GM12875 (cell line): Measurements from ENCODE around the gene GALNT9.

Source experiments
- H3K4me3 ChIP-seq: one replicate; pipeline ENCODE4 v1.5.1; 2011; ENCODE audit warnings: low read depth, low read length, control low read depth
- TF ChIP-seq, protein P1 (sequence below): IDR thresholded peaks from 2 replicates; pipeline ENCODE4 v1.5.1; 2011; ENCODE audit warnings: low read depth, mild to moderate bottlenecking, control low read depth, inconsistent platforms, low read length, moderate library complexity, borderline replicate concordance; ENCODE audit not compliant: insufficient read depth

Gene GALNT9

DNA sequence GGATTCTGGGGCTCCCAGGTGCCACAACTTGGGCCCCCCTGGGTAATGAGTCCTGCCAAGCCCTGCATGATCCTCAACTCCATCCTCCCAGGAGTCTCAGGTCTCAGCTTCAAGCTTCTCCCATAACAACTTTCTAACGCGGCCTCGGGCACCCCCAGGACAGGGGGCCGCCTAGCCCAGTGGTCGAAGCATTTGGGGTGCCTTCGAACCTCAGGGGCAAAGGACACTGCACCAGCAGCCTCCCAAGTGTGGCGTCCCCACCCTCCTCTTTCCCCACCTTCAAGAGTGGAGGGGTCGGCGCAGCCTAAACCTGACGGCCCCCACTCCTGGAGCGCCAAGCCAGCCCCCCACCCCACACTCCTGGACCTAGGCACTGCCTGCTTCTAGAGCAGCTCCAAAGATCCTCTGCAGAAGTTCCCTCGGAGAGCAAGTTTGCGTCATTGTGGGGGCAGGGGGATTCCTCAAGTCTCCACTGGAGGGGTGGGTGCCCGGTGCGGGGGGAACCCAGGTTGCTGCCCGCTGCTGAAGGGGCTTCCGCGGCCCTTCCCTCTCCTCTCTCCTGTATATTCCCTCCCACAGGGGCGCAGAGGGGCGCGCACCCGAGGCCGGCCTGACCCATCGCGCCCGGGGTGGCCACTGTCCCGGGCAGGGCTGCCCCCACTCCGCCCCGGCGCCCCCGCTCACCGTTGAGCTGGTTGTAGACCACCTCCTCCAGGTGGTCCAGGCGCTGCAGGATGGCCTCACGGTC lies 933 bp downstream of the GALNT9 start:
- H3K4me3 ChIP-seq: no peak overlapping the region

DNA sequence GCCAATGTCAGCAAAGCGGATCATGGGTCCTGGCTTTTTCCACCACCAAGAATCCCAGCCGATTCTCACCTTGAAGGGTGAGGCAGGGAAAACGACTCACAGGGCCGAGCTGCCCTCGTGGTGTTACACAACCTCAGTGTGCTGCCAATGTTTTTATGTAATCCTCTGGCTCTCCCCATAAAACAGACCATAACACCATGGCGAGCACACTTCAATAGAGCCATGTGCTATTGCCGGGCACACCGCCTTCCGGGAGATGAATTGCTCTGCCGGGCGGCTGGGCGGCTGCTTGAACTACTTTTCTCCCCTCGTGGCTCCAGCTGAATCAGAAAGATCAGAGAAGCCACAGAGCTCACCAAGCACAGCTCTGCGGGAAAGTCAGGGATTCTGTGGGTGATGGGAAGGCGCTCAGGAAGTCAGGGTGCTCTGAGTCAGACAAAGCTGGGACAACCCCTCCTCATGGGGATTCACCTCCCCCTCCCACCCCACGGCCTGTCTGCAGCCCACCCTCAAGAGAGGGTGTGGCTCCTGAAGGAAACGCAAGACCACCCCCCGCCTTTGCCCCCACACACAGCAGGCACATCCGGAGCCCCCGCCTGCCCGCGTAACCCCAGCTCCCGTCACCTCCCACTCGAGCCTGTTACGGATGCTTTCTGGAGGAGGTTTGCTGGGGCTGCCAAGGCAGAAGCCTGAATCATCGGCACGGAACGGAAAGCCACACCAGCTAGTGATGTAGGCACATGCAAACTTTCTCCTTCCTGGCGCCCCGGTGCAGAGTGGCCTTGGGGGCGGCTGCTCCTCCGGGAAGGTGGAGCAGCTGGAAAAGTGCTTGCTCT lies 1.8 kb downstream of the GALNT9 start:
- no peak overlapping the region for H3K4me3 ChIP-seq
- TF ChIP-seq, protein P1, sequence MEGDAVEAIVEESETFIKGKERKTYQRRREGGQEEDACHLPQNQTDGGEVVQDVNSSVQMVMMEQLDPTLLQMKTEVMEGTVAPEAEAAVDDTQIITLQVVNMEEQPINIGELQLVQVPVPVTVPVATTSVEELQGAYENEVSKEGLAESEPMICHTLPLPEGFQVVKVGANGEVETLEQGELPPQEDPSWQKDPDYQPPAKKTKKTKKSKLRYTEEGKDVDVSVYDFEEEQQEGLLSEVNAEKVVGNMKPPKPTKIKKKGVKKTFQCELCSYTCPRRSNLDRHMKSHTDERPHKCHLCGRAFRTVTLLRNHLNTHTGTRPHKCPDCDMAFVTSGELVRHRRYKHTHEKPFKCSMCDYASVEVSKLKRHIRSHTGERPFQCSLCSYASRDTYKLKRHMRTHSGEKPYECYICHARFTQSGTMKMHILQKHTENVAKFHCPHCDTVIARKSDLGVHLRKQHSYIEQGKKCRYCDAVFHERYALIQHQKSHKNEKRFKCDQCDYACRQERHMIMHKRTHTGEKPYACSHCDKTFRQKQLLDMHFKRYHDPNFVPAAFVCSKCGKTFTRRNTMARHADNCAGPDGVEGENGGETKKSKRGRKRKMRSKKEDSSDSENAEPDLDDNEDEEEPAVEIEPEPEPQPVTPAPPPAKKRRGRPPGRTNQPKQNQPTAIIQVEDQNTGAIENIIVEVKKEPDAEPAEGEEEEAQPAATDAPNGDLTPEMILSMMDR: no peak

More for the DNA sequence above, 933 bp downstream of the GALNT9 start:
- TF ChIP-seq, protein P1: no peak

DNA sequence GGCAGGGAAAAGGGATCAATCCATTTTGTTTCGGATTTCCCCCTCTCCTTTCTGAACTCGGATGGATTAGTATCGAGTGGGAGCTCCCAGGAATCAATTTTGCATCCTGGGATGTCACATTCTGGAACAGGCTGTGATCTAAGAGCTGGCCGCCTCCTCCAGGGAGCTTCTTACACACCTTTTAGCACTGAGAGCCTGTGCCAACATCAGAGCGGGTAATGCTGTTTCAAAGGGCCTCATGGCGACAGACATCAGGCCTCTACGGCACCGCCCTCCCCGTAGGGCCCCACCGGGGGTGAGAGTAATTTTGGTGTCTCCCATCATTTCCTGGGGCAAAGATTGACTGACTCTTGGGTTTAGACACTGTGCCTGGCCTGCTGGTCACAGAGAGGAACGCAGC lies 2.7 kb downstream of the GALNT9 start:
- TF ChIP-seq, protein P1: no peak
- H3K4me3 ChIP-seq: no peak overlapping the region

DNA sequence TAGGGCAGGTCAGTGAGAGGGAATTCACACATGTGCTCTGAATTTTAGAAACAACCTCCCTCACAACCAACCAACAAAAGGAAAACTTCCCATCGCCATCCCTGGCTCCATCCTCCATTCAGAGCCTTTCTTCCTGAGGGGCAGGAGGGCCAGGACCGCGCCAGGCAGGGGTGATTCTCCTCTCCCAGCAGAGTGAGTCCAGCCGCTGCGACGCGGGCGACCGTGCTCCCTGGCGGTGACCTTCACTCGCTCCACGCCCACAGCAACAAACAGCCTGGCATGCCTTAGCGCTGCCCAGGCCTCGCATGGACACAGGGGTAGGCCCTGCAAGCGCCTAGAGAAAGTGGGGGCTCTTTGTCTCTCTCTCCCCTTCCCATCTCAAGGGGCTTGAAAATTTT lies 3.7 kb downstream of the GALNT9 start:
- TF ChIP-seq, protein P1: no peak
- H3K4me3 ChIP-seq: no peak overlapping the region

DNA sequence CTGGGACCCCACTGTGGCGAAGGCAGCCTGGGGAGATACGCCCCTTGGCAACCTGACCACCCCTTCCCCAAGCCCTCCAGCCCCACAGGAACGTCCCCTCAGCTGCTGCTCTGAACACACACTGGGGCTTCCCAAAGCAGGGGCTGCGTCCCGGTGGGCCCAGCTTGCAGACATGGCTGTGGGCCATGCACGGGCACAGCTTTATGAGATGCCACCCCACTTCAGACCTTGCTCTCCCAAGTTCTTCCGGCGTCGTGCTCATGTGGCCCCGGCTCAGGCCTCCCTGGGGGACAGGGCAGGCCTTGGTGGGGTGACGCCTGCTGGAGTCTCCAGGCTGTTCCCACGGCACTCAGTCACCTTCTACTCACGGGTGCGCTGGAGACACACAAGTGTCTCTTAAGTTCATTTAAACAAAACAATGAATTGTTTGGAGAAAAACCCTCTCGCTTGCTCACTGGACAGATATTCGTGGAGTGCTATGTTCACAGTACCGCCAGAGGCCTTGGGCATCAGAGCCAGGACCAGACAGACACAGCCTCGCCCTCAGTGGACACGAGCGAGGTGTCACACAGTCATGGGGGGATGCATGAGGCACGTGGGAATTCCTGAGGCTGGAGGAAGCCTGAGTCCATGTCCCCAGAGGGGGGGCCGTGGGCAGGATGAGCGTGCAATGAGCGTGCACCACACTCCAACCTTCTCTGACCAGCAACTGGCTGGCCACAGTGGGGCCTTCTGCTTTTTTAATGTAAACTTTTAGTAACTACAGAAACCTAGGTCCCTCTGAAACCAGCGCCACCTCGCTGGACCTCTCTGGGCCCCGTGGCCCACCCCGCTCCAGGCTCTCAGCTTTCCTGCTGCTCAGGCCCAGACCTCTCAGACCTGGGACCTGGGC lies 4.3 kb downstream of the GALNT9 start:
- TF ChIP-seq, protein P1: no peak

DNA sequence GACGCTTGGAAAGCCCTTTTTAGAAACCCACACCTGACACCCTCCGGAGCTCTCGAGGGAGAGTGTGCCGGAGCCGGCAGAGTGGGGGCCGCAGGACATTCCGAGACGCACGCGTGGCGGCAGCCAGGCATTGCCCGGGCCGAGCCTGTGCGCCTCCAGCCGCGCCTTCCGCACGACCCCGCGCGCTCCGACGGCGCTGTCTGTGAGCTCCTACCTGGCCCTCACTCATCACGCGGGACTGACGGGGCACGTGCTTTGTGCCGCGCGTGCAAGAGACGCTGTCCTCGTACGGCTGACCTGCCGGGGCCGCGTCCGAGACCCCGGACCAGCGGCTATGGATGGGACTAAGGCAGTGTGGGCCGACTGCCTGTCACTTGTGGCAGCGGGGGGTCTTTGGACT lies 5.2 kb downstream of the GALNT9 start:
- H3K4me3 ChIP-seq: no peak overlapping the region
- TF ChIP-seq, protein P1: no peak

More for the DNA sequence above, 4.3 kb downstream of the GALNT9 start:
- H3K4me3 ChIP-seq: no peak overlapping the region
